HG03280 (cell line): ENCODE results near the gene NUB1.
"Not testable (repeated sequence)": the region's sequence is repeated elsewhere in the genome, so short reads cannot be mapped to it uniquely, and the experiment has no call there.

Experiments
- ATAC-seq: cut with Tn5 transposase; IDR thresholded peaks from one replicate; pipeline ENCODE4 v1.9.1; 2021; ENCODE audit warnings: mild to moderate bottlenecking, moderate library complexity; ENCODE audit not compliant: unreplicated experiment

Gene NUB1

GRCh38 chr7:151341357-151342101 is at the start of gene NUB1:
Gene NUB1 (plus strand): TSS chr7:151341812. CDS start chr7:151345350, 3,538 bp downstream.
- peak; percentile 67 for ATAC-seq

DNA sequence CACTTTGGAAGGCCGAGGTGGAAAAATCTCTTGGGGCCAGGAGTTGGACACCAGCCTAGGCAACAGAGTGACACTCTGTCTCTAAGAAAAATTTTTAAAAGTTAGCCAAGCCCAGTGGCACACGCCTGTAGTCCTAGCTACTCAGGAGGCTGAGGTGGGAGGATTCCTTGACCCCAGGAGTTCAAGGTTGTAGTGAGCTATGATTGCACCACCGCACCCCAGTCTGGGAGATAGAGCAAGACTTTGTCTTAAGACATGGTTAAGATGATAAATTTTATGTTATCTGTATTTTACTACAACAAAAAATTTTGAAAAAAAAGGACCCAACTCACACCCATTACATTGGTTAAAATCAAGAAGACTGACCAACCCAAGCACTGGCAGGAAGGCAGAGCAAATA is 48.8 kb upstream of the NUB1 start:
- no peak for ATAC-seq

- no peak for ATAC-seq
These were observed 45.2 kb upstream of the NUB1 start for GRCh38 chr7:151296202-151296992.

DNA sequence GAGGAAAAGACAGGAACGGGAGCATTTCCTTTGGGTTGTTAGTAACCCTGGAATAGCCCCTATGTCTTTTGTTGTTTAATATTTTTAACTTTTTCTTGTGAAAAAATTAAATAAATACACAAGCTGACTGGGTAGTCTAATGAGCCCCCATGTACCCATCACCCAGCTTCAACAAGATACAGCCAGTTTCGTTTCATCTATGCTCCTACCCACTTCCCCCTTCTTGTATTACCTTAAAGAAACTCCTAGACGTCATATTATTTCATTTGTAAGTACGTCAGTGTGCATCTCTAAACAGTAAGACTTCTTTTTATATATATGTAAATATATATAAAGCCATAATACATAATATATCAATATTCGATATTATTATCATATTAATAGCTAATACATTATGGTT is 42.8 kb upstream of the NUB1 start:
- ATAC-seq, result no peak

DNA sequence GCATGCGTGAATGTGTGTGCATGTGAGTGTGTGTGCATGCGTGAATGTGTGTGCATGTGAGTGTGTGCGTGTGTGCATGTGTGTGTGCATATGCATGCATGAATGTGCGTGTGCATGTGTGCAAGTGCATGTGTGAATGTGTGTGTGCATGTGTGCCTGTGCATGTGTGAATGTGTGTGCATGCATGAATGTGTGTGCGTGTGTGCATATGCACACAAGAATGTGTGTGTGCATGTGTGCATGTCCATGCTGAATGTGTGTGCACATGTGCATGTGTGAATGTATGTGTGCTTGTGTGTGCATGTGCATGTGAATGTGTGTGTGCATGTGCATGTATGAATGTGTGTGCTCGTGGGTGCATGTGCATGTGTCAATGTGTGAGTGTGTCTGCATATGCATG is 42.1 kb upstream of the NUB1 start:
- ATAC-seq, result no peak

- no peak for ATAC-seq
These were observed 41.5 kb upstream of the NUB1 start for GRCh38 chr7:151299940-151300645.

GRCh38 chr7:151301471-151302462 is 39.8 kb upstream of the NUB1 start:
- no peak for ATAC-seq

GRCh38 chr7:151304251-151304650 is 37.4 kb upstream of the NUB1 start:
- ATAC-seq, result not testable (repeated sequence)

DNA sequence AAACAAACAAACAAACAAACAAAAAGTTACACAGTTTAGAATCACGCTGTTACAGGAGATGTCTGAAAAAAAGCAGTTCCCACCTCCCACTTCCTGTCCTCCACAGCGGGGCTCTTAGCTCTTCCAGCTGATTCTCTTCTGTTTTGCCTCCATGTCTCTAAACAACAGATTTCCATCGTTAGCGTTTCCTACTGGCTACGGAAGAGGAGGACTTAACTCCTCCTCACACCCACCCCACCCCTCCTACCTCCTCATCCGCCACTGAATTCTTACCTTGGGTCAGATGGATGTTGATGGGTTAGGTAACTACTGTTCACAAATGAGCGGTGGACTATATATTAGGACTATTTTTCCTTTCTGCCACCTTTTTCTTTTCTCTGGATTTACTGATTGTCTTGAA is 36.8 kb upstream of the NUB1 start:
- ATAC-seq, result no peak

- ATAC-seq, result no peak
These were observed 35.2 kb upstream of the NUB1 start for GRCh38 chr7:151306374-151306773.

GRCh38 chr7:151306860-151307259 is 34.8 kb upstream of the NUB1 start:
- no peak for ATAC-seq

- ATAC-seq, result no peak
These were observed 34.1 kb upstream of the NUB1 start for GRCh38 chr7:151307536-151307935.

GRCh38 chr7:151308256-151308655 is 33.4 kb upstream of the NUB1 start:
- ATAC-seq, result no peak

DNA sequence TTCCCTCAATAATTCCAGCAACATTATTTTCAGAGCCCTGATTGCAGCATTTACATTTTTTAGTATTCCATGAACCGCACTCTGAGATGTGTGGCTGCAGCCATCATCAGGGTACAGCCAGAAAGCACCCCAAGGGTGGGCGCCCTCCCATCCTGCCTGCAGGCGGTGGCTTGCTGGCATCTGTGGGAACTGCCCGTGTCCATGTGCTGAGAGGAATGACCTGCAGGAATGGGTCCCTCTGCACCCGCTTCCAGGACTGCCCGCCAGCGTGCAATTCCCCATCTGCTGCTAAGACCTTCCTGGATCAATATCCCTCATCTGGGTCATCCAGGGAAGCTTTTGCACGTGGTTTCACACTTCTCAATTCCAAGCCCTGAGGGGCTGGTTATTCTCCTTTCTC is 32.8 kb upstream of the NUB1 start:
- ATAC-seq, result no peak

DNA sequence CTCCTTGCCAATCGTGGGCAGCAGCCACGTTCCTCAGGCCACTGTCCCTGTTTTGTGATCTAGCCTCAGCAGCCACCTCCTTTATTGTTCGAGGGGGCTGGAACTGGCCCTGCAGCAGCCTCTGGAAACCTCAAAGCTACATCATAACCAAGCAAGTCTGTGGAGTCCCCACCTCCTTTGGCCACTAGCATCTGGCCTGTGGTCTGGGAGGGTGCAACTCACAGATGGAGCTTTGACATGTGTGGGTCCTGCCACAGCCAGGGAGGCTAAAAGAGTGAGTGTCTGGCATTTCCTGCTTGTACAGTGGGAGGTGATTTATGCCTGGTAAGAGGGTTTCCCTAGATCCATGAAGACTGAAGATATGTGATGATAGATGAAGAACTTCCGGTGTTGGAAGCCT is 32.3 kb upstream of the NUB1 start:
- no peak for ATAC-seq

GRCh38 chr7:151310578-151310977 is 31.0 kb upstream of the NUB1 start:
- no peak for ATAC-seq

DNA sequence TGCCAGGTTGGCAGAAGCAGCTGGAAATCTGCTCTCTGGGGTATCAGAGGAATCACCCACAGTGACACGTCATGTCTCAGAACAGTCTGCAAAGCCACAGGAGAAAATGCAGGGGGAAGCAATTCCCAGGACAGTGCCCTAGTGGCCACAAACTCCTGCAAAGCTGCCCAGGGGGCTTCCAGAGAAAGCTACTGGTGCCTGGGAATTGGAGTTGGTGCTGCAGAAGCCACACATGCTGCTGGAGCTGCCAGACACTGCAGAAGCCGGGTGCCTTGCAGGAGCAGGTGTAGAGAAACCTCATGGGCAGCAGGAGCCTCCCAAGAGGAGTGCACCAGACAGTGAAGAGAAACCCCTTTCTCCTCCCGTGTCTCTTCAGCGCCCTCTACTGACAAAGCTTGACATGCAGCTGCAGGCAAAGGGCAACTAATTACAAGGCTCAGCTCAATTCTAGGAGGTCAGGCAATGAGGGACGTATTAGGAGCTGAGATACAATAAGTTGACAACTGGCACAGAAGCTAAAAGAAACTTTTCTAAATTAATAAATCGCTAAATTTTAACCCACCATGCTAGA is 30.2 kb upstream of the NUB1 start:
- ATAC-seq, result no peak

DNA sequence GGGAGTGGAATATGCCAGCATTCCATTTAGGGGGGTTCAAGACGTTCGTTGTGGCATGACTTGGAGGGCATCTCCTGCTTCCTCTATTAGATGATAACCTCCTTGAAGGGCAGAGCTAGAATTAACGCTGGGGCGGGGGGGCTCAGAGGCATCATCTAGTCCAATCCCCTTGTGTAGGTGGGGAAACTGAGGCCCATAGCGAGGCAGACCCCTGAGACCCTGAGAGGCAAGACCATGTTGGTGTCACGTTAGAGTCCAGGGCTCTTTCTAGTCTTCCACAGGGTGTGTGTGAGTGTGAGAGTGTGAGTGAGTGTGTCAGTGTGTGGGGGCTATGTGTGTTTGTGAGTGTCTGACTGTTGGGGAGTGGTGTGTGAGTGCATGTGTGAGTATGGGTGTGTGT is 29.3 kb upstream of the NUB1 start:
- ATAC-seq, result no peak

GRCh38 chr7:151312831-151313809 is 28.5 kb upstream of the NUB1 start:
- no peak for ATAC-seq
